GM19035 (cell line): ENCODE data around the gene DNAH14.

Experiments used
- ATAC-seq: cut with Tn5 transposase; IDR thresholded peaks from one replicate; pipeline ENCODE4 v1.9.1; 2021; ENCODE audit not compliant: unreplicated experiment

DNAH14 gene

GRCh38 chr1:225446595-225446960, 517.1 kb downstream of the DNAH14 start:
- ATAC-seq: no peak

GRCh38 chr1:225446981-225447615, 517.6 kb downstream of the DNAH14 start:
- ATAC-seq: no peak

GRCh38 chr1:225447650-225448089, 518.2 kb downstream of the DNAH14 start:
- no peak for ATAC-seq

- ATAC-seq: no peak
Observed at GRCh38 chr1:225448146-225448805, 518.8 kb downstream of the DNAH14 start.
